Vagina (tissue), 2 donors: ENCODE data around the gene ZNF605. TPM values are rescaled to one million over a fixed set of nuclear protein-coding genes. Genes with fewer than 3 reads are reported as not detected.
"Not testable (repeated sequence)": the region's sequence is repeated elsewhere in the genome, so short reads cannot be mapped to it uniquely, and the experiment has no call there.

ENCODE experiments used
- DNase-seq, 2 donors: peaks; one replicate each; pipeline ENCODE4 v3.0.0-alpha.2; 2017; ENCODE audit errors: extremely low spot score in 2 of 2
- H3K27ac ChIP-seq: fragments of 200-600 bp; sonication (generic); one replicate; pipeline ENCODE4 v1.5.1; 2019
- H3K27me3 ChIP-seq: fragments of 200-600 bp; sonication (generic); one replicate; pipeline ENCODE4 v1.5.1; 2019
- H3K36me3 ChIP-seq, 2 donors: fragments of 200-600 bp; sonication (generic); one replicate each; pipeline ENCODE4 v1.5.1; 2017 to 2019
- H3K4me1 ChIP-seq: fragments of 200-600 bp; sonication (generic); one replicate; pipeline ENCODE4 v1.5.1; 2019
- H3K4me3 ChIP-seq, 2 donors: fragments of 200-600 bp; sonication (generic); 1 replicate in 1 of 2; 2 replicates in 1 of 2; pipeline ENCODE4 v1.5.1; 2016 to 2019
- H3K9me3 ChIP-seq: fragments of 200-600 bp; sonication (generic); one replicate; pipeline ENCODE4 v1.5.1; 2019
- CTCF ChIP-seq, 3 experiments: fragments of 450-650 bp in 2 of 3; fragments of 200-600 bp in 1 of 3; sonication (generic) in 1 of 3; IDR thresholded peaks; one replicate each; pipeline ENCODE4 v1.5.1; 2017 to 2019; ENCODE audit warnings: antibody characterized with exemption in 3 of 3, mild to moderate bottlenecking in 2 of 3, moderate library complexity in 2 of 3
- POLR2A ChIP-seq, 2 donors: fragments of 450-650 bp; IDR thresholded peaks; one replicate each; pipeline ENCODE4 v1.6.1; 2017; ENCODE audit warnings: antibody characterized with exemption in 2 of 2, mild to moderate bottlenecking in 2 of 2, moderate library complexity in 2 of 2
- POLR2AphosphoS5 ChIP-seq, 2 donors: sonication (generic); formaldehyde crosslinking; IDR thresholded peaks; one replicate each; pipeline ENCODE4 v1.9.0; 2017; ENCODE audit warnings: antibody characterized with exemption in 2 of 2, mild to moderate bottlenecking in 2 of 2, low read depth in 1 of 2; ENCODE audit not compliant: insufficient read depth in 1 of 2
- intact Hi-C: fragments of 100-400 bp; cut with DNase I; formaldehyde crosslinking; loops from one replicate; pipeline ENCODE4 v1.15.1; 2023
- total RNA-seq: library from RNA; depleted of rRNA; stranded (reverse); fragments of >200 nt; gene quantifications from one replicate; pipeline ENCODE4 v1.2.3, GENCODE V29; 2016

ZNF605 gene
- total RNA-seq, 1 donor from 2014 or later = 10.1 TPM

- no peaks in the 10 kb centered on the region for H3K9me3 ChIP-seq
- no peak for DNase-seq
- no peaks in the 10 kb centered on the region for H3K4me1 ChIP-seq
- no peak overlapping the region for H3K27ac ChIP-seq
- no peaks in the 10 kb centered on the region for H3K36me3 ChIP-seq
- no peak overlapping the region for H3K4me3 ChIP-seq
- no peak for TF ChIP-seq POLR2A (IDR thresholded peaks at IDR 0.05)
- TF ChIP-seq CTCF (IDR thresholded peaks at IDR 0.05) = no peak
- TF ChIP-seq POLR2AphosphoS5 (IDR thresholded peaks at IDR 0.05; ENCODE audit: insufficient read depth in 1 of 2, low read depth in 1 of 2) = no peak
- no peaks in the 10 kb centered on the region for H3K27me3 ChIP-seq
- intact Hi-C loops = no loop called here
These were observed 16.3 kb upstream of the ZNF605 start for GRCh38 chr12:132972374-132972773.

- TF ChIP-seq CTCF (IDR thresholded peaks at IDR 0.05) (no peak), POLR2AphosphoS5 (IDR thresholded peaks at IDR 0.05; ENCODE audit: insufficient read depth in 1 of 2, low read depth in 1 of 2) (no peak), POLR2A (IDR thresholded peaks at IDR 0.05) (no peak)
- Histone ChIP-seq H3K27ac (no peak overlapping the region), H3K4me3 (no peak overlapping the region), H3K27me3 (no peaks in the 10 kb centered on the region), H3K4me1 (no peaks in the 10 kb centered on the region), H3K36me3 (peaks cover 0 to 18% of the 10 kb centered on the region in 2 donors), H3K9me3 (no peaks in the 10 kb centered on the region)
- DNase-seq = no peak
- intact Hi-C loops = no loop called here
These were observed 11.6 kb upstream of the ZNF605 start for GRCh38 chr12:132967736-132968135.

GRCh38 chr12:132966676-132967415, 10.7 kb upstream of the ZNF605 start:
- Histone ChIP-seq H3K27me3 (no peaks in the 10 kb centered on the region), H3K9me3 (no peaks in the 10 kb centered on the region), H3K4me3 (no peak overlapping the region), H3K36me3 (peaks cover 0 to 26% of the 10 kb centered on the region in 2 donors), H3K27ac (no peak overlapping the region), H3K4me1 (no peaks in the 10 kb centered on the region)
- no peak for TF ChIP-seq CTCF (IDR thresholded peaks at IDR 0.05)
- no peak for TF ChIP-seq POLR2AphosphoS5 (IDR thresholded peaks at IDR 0.05; ENCODE audit: insufficient read depth in 1 of 2, low read depth in 1 of 2)
- no peak for TF ChIP-seq POLR2A (IDR thresholded peaks at IDR 0.05)
- intact Hi-C loops = no loop called here
- no peak for DNase-seq

- intact Hi-C loops = no loop called here
- Histone ChIP-seq H3K36me3 (peaks cover 0 to 26% of the 10 kb centered on the region in 2 donors), H3K27me3 (no peaks in the 10 kb centered on the region)
These were observed 9.7 kb upstream of the ZNF605 start for GRCh38 chr12:132965796-132966195.

GRCh38 chr12:132963947-132964346, 7.8 kb upstream of the ZNF605 start:
- H3K27ac ChIP-seq, H3K4me1 ChIP-seq, DNase-seq, H3K4me3 ChIP-seq, intact Hi-C loops, H3K27me3 ChIP-seq, H3K9me3 ChIP-seq: not testable (repeated sequence)
- H3K36me3 ChIP-seq = peaks cover 0 to 26% of the 10 kb centered on the region in 2 donors

More at GRCh38 chr12:132965796-132966195, 9.7 kb upstream of the ZNF605 start:
- TF ChIP-seq POLR2AphosphoS5 (IDR thresholded peaks at IDR 0.05; ENCODE audit: insufficient read depth in 1 of 2, low read depth in 1 of 2) = no peak
- no peak for TF ChIP-seq CTCF (IDR thresholded peaks at IDR 0.05)
- no peak for TF ChIP-seq POLR2A (IDR thresholded peaks at IDR 0.05)
- Histone ChIP-seq H3K4me3 (no peak overlapping the region), H3K4me1 (no peaks in the 10 kb centered on the region), H3K27ac (no peak overlapping the region), H3K9me3 (no peaks in the 10 kb centered on the region)
- no peak for DNase-seq

GRCh38 chr12:132961790-132962189, 5.7 kb upstream of the ZNF605 start:
- H3K4me3 ChIP-seq, H3K4me1 ChIP-seq, H3K27ac ChIP-seq, H3K27me3 ChIP-seq, H3K9me3 ChIP-seq, DNase-seq, intact Hi-C loops: not testable (repeated sequence)
- peaks cover 0 to 26% of the 10 kb centered on the region in 2 donors for H3K36me3 ChIP-seq
